NCI-H2029 (cell line): ENCODE results near the gene RPP21.
"Not testable (repeated sequence)": the region's sequence is repeated elsewhere in the genome, so short reads cannot be mapped to it uniquely, and the experiment has no call there.

Experiments
- DNase-seq: peaks from one replicate; lab custom pipeline; 2025; lab: John Stamatoyannopoulos, UW

The RPP21 gene

DNA sequence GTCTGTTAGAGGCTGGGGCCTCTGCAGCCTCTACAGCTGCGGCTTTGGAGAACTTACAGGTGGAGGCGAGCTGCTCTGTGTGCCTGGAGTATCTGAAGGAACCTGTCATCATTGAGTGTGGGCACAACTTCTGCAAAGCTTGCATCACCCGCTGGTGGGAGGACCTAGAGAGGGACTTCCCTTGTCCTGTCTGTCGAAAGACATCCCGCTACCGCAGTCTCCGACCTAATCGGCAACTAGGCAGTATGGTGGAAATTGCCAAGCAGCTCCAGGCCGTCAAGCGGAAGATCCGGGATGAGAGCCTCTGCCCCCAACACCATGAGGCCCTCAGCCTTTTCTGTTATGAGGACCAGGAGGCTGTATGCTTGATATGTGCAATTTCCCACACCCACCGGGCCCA, 15.6 kb upstream of the RPP21 start:
- DNase-seq, result no peak

DNA sequence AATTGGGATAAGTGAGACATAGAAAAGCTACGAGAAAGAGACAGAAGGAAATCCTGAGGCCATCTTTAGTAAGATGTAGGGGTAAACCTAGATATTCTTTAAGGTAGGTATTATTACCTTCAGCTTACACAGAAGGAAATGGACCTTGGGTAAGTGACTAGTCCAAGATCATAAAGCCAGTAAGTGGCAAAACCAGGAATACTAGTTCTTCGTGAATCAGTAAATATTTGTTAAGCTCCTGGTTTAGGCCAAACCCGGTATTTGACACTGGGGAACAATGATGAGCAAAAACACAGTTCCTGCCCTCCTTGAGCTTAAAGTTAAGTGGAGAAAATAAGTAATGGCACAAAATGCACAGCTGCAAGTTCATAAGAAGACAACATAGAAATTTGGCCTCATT, 13.0 kb upstream of the RPP21 start:
- no peak for DNase-seq

DNA sequence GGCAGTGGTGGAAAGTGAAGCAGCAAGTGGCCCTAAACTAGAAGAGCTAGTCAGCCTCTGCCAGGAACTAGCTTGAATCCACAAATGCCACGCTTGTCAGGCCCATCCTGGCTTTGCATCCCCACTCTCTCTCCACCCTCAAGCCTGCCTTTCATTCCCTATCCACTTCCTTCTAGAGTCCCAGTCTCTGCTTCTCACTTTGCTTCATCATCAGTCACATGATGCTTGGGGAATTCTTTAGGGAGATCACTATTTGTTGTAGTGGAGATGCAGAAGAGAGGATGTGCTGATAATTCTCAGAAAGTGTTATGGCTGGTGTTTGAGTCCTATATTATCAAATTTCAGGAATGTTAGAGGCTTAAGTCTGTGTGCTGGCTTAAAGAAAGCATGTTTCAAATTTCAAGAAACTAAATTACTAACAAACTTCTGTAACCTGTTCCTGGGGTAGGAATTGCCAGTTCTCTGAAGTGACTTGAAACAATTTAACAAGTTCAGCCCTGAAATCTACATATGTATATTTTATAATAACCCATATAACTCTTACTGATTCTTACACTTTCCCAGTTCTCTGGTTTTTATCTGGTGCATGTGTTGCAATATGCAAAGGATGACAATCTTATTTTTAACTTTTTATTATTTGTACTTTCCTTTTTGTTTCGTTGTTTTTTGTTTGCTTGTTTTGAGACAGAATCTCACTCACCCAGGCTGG, 10.7 kb upstream of the RPP21 start:
- DNase-seq, result no peak

DNA sequence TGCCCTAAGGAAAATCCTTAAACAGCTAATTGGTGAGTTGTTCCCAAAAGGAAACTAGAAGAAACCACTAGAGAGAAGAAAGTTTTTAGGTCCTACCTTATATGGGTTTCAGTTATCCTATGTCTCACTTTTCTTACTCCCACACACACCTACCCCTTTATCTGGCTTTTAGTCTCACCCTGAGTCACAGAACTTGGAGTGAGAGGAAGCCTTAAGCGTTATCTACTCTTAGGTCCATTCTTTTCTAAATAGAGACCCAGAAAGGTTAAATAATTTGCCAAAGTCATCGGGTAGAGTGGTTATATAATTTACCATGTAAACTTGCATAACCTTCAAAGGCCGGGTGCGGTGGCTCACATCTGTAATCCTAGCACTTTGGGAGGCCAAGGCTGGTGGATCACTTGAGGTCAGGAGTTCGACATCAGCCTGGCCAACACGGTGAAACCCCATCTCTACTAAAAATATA, 4.3 kb upstream of the RPP21 start:
- no peak for DNase-seq

DNA sequence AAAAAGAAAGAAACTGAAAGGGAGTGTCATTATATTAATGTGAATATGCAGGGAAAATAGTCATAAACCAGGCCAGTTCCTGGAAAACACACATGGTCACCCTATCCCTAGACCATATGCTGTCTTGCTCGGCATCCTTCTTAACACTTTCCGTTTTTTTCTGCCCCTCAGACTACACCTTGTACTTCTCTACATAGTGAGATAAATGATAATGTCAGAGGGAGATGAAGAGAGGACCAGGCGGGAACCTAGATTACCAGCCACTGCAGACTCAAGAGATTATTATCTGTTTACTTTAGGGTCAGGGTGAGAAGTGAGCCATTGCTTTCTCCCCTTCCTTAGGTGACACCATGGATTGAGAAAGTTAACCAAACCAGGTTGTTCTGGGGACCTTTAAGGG, 3.7 kb upstream of the RPP21 start:
- DNase-seq, result no peak

DNA sequence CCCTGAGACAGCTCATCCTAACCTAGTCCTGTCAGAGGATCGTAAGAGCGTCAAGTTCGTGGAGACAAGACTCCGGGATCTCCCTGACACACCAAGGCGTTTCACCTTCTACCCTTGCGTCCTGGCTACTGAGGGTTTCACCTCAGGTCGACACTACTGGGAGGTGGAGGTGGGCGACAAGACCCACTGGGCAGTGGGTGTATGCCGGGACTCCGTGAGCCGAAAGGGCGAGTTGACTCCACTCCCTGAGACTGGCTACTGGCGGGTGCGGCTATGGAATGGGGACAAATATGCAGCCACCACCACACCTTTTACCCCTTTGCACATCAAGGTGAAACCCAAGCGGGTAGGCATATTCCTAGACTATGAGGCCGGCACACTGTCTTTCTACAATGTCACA, 3.2 kb upstream of the RPP21 start:
- no peak for DNase-seq

DNA sequence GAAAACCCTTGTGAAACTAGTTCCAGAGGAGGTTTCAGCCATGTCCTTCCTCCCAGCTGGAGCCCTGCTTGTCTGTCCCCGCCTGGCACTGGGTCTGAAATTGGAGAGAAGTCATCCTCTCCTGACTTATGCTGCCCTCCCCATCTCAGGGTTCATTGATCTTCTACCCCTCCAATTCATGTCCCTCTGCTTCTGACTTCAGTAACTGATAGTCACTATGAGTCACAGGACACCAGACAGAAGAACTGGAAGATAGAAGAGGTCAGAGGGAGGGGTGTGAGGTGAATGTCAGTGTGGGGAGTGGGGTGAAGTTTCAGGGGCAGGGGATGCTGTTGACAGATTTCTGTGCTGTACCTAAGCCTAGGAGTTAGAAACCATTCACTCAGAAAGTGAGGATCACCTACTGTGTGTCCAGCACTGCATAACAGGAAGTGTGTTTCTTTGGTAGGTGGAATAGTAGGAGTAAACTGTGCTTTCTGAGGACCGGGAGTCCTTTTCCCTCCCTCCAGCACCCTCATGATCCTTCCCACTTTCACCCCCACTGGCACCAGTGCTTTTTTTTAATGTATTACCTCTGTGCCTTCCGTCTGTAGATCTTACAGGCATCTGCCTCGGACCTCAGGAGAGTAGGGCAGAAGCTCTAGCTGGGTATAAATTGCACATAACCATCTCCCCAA, 627 bp upstream of the RPP21 start:
- no peak for DNase-seq

DNA sequence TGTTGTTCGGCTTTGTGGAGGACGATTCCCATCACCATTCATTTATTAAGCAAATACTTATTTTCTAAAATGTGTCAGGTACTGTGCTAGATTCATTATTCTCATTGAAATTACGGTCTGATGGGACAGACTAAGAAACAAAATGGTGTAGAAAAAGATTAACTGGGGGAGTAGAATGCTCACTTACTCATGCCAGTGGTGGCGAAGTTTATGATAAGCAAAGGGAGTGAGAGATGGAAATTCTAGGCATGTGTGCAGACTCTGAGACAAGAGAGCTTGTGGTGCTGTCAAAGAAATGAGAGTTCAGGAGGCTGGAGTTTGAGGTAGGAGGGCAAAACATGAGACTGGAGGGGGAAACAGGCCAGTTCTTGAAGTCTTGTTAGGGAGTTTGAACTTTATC, 896 bp downstream of the RPP21 start:
- DNase-seq, result no peak

DNA sequence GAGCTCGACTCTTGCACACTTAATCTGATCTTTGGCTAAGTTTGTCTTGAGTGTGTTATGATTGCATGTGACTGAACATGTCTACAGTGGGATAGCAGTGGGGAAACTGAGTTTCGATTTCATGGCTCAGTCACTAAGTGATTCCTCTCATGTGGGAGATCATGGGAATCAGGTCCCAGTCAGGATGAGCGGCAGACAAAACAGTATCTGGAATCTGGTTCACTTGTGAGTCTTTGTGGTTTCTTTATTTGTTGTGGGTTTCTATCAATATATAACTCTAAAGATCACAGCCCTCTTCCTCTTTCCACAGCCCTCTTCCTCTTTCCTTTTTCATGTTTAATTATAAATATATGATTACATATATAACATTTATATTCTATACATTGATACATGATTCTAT, 4.0 kb downstream of the RPP21 start:
- DNase-seq, result no peak

DNA sequence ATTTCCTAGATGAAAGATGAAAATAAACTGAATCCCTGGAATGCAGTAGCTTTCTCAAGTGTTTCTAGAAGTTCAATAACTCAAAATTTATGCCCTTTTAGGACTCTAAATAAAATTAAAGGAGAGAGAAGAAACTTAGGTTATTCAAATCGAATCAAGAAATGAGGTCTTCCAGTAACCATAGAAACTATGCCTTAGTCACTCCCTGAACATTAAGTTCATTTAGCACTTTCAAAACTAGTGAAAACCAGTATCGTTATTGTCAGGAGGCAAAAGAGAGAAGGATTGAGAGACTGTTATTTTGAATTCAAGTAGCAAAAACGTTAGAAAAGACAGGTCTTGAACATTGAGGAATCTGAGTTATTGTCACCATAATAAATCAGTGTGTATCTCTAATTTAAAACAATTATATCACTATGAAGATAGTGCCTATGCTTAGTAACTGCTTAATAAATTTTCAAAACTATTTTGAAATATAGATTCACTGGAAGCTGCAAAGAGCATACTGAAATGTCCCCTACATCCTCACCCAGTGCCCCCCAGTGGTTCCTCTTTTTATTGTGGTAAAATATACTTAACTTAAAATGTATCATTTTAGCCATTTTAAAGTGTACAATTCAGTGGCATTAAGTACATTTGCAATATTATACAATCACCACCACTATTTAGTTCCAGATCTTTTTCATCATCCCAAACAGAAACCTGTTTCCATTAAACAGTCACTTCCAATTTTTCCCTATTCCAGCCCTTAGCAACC, 4.6 kb downstream of the RPP21 start:
- DNase-seq, result no peak

DNA sequence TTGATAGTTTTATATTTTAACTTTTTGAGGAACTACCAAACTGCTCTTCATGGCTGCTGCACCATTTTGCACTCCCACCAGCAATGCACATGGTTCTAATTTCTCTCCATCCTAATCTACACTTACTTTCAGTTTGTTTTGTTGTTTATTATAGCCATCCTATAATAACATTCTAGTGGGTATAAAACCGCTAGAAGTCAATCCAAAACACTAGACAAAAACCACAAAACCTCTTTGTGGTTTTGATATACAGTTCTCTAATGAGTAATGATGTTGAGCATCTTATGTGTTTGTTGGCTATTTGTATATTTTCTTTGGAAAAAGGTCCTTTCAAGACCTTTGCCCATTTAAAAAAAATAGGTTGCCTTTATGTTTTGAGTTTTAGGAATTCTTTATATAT, 5.6 kb downstream of the RPP21 start:
- DNase-seq, result no peak

DNA sequence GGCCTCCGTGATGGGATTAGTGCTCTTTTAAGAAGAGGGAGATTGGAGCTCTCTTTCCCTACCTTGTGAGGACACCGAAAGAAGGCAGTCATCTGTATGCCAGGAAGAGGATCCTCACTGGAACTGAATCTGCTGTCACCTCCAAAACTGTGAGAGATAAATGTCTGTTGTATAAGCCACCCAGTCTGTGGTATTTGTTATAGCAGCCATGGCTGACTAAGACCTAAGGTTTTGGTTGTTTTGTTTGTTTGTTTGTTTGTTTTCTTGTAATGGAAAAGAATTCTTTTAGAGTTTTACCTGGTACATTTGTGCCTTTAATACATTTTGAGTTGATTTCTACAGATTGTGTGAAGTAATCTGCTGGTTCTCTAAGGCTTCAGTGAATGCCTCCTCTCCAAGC, 7.6 kb downstream of the RPP21 start:
- DNase-seq, result no peak

DNA sequence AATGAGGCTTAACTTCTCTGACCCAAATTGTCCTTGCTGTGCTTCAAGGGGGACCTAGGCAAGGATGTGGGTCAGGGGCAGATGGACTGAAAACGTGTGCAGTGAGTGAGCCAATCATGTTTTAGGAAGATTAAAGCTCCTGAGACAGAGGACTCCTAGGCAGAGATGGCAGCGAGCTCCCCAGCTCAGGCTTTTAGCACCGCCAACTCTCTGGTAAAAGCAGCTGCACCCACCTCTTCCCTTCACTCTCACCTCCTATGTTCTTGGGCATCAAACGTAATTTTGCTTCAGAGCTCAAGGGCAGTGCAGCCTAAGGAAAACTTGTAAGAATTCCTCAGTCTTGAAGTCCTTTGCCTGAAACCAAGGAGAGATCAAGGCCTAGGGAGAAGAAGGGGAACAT, 10.3 kb downstream of the RPP21 start:
- no peak for DNase-seq

DNA sequence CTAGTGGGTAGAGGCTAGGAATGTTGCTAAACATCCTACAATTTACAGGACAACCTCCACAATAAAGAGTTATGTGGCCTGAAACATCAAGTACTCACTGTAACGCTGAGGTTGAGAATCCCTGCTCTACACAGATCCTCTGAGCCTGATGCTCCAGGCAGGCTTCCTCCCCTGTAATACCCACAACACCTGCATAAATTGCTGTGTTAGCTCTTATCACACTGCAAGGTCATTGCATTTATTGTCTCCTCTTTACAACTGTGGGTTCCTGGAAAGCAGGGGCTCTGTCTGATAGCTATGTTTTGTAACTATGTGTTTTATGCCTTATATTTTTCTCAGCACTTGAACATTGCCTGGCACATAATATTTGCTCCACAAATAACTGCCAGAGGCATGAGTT, 11.6 kb downstream of the RPP21 start:
- no peak for DNase-seq

DNA sequence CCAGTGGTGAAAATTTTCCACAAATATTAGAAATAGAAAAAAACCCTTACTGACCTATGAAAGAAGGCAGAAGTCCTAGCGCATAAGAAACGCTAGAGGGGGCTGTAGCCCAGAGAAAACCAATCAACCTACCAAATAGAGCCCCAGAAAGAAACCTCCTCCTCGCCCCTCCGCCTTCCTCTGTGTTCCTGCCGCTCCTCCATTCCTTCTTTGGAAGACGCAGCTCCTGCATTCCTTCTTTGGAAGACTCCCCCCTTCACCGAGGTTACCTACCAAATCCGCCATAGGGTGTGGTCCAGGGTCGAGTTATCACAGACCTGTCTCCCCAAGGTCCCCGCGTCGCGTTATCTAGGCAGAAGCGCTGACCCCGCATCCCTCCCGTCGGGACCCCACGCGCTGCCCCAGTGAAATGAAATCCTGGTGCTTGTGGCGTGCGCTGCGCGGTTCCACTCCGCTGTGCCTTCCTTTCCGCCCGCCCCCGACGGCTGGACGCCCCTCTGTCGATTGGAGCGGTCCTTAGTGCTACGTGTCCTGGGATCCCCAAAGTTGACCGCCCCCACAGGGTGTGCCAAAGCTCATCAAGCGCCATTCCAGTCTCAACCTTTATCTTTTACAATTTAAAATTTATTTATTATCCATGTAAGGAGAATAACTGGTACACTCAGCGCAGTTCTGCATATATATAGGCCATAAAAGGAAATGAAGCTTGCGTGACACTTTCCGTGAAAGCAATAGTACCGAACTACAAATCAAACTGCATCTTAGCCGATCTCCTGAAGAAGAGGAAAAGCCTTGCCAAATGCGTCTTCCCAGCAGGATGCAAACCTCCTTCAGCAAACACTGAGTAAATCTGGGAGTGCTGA, 13.0 kb downstream of the RPP21 start:
- peak; percentile 17 for DNase-seq

DNA sequence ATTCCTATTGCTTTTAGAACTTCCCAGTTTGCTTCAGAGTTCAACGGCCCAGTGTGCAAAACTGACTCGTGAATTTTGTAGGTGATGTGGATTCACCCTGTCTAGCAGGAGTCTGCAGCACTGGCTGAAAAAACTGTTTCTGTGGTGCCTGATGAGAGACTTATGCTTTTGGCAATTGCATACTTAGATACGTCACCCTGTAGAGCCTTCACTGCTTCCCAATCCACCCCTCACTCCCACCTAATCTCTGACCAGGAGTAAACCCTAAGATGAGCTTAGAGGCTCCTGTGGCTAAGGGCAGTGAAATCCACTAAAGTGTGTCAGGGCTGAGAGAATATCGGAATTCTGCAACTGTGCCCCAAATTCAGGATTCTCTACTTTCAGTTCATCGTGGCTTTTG, 14.3 kb downstream of the RPP21 start:
- no peak for DNase-seq

DNA sequence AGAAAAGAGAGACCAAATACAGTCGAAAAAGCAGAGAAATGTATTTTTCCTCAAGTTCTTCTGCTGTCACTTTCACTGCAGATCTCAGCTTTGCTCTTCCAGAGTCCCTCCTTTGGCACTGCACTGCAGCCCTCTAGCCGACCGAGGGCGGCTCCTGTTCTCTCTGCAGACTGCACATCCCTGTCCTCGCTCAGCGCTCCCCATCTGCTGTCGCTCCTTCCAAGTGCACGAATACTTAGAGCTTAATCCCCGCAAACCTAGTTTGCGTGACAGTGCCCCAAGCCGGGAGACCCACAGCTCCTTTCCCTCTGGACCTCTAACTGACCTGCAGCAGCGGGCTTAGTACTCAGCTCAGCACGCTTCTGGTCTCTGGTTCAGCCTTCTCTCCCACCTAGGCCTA, 15.2 kb downstream of the RPP21 start:
- DNase-seq, result no peak

DNA sequence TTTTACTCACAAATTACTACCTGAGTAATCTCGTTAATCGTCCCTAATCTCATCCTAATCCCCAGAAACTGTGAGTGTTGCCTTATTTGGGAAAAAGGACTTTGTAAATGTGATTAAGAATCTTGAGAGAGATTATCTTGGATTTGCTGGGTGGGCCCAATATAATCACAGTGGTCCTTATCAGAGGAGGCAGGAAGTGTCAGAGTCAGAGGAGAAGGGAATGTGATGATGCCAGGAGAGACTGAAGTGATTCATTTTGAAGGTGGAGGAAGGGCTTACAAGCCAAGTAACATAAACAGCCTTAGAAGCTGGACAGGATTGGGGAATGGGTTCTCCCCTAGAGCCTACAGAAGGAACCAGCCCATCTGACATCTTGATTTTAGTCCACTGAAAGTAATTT, 16.7 kb downstream of the RPP21 start:
- DNase-seq, result no peak

DNA sequence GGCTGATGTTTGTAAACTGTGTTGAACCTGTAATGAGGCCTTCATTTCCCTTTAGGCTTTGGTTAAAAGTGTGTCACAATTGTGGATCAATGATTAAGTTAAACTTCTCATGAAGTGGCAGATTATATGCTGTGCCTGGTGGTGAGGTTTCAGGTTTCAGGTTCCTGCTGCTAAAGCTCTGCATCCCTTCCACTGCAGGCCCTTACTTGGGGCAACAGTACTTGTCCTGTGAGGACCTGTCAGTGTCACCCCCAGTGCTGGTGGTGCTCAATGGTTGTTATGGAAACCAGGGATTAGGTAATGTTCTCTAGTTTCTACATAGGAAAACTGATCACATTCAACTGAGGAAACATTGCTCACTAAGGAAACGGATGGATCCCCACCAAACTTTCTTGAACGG, 18.5 kb downstream of the RPP21 start:
- no peak for DNase-seq

DNA sequence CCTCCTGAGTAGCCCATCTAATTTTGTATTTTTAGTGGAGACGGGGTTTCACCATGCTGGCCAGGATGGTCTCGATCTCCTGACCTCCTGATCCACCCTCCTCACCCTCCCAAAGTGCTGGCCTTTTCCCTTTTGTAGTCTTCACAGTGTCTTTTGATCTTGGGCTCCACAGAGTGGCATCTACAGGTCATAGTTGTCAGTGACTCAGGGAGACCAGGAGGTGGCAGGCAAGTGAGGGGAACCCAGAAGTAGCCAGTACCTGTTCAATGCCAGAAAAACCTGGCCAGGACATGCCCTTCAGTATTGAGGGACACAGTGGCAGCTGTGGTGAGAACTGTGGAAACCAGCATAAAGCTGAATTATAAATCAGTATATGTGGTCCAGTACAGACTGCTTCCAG, 19.6 kb downstream of the RPP21 start:
- DNase-seq, result no peak

DNA sequence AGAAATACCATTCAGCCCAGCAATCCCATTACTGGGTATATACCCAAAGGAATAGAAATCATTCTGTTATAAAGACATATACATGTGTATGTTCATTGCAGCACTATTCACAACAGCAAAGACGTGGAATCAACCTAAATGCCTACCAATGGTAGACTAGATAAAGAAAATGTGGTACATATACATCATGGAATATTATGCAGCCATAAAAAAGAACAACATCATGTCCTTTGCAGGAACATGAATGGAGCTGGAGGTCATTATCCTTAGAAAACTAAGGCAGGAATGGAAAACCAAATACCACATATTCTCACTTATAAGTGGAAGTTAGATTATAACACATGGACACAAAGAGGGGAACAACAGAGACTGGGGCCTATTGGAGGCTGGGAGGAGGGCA, 24.3 kb downstream of the RPP21 start:
- not testable (repeated sequence) for DNase-seq

DNA sequence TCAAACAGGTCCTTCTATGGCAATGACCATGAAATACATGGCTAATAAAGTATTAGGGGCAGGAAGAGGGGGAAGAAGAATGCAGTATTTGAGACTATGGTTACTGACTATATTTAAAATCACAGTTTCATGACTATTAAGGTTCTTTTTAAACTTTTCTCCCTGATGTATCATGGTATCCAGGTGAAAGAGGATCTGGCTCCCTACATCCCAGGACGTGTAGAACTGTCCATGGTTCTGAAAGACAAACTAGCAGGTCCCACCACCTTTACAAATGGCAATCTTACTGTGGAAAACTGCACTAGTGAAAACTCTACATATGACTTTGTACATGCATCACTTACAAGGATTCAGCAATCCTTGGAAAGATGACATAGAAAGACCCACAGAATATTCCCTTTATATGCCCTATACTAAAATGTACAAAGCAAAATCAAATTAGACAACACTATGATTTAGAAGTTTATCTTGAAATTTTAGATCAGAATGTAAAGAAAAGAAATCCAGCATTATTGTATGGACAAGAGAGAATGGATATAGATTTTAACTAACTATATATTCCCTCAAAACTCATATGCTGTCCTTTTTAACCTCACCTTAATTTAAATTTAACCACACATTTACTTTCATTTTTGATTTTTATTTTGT, 33.5 kb downstream of the RPP21 start:
- no peak for DNase-seq
